ENCODE measurements around the gene ZNF76. TPM values are rescaled to one million over a fixed set of nuclear protein-coding genes. Genes with fewer than 3 reads are reported as not detected.

Gene ZNF76
- total and polyA plus RNA-seq, 2 of the 13 experiments (the other 11 are each of a cell fraction or from before 2014, with no cell fraction given), result 13.2 to 26.4 TPM

DNA sequence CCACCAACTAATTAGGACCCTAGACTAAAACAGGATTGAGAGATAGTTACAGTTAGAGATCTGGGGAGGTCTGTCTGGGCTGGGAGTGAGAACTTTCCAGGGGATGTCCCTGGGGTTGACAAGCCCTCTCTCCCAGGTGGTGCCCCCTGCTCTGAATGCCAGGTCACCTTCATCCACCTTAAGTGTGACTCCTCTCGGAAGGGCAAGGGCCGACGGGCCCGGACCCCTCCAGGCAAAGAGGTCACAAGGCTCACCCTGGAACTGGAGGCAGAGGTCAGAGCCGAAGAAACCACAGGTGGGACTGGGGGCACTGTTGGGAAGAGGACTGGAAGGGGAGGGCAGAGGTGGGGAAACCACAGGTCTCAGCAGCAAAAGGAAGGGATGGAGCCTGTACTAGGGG is 17.0 kb upstream of the ZNF76 start:
- H3K27ac ChIP-seq (ENCODE audit: extremely low read length, insufficient read depth, low read length), result no peak overlapping the region
- TF ChIP-seq ZNF468 (CRISPR knock-in tag; IDR thresholded peaks at IDR 0.05) (no peak), SP140L (CRISPR knock-in tag; IDR thresholded peaks at IDR 0.05; ENCODE audit: borderline replicate concordance) (no peak), TBL1XR1 (IDR thresholded peaks at IDR 0.05; ENCODE audit: borderline replicate concordance, low read length, partially characterized antibody) (no peak), ZNF354B (CRISPR knock-in tag; IDR thresholded peaks at IDR 0.05) (no peak), TOE1 (CRISPR knock-in tag; IDR thresholded peaks at IDR 0.05) (no peak), ZNF780A (CRISPR knock-in tag; IDR thresholded peaks at IDR 0.05) (no peak), HNRNPH1 (optimal IDR thresholded peaks at IDR 0.05; ENCODE audit: low read depth, low read length) (no peak), SCMH1 (CRISPR knock-in tag; IDR thresholded peaks at IDR 0.05; ENCODE audit: borderline replicate concordance) (no peak), KDM4B (CRISPR knock-in tag; IDR thresholded peaks at IDR 0.05) (no peak), HNRNPUL1 (IDR thresholded peaks at IDR 0.05; ENCODE audit: low read depth, low read length) (no peak)
- TF ChIP-seq, protein P1, sequence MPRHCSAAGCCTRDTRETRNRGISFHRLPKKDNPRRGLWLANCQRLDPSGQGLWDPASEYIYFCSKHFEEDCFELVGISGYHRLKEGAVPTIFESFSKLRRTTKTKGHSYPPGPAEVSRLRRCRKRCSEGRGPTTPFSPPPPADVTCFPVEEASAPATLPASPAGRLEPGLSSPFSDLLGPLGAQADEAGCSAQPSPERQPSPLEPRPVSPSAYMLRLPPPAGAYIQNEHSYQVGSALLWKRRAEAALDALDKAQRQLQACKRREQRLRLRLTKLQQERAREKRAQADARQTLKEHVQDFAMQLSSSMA (CRISPR knock-in tag; IDR thresholded peaks at IDR 0.05), result no peak
- in situ Hi-C loops (cut with HindIII; ENCODE audit: extremely low pct_ligation_motif_present, low pct_unique_long_range_greater_than_20kb), result loop anchor here (5.0 kb wide), 1 partner anchor 95 kb away; no protein-coding TSS in a partner anchor

More for the DNA sequence above, 17.0 kb upstream of the ZNF76 start:
- Histone ChIP-seq H3K9me3 (ENCODE audit: low read length) (no peaks in the 10 kb centered on the region), H3K27me3 (ENCODE audit: control insufficient read depth in 1 of 2, insufficient read depth in 2 of 2, low read length in 2 of 2) (no peaks in the 10 kb centered on the region), H3K4me1 (ENCODE audit: insufficient read depth, low read length) (no peaks in the 10 kb centered on the region), H2AFZ (ENCODE audit: low read length) (no peak overlapping the region), H4K20me1 (ENCODE audit: insufficient read depth, low read length) (peaks cover 7% of the 10 kb centered on the region; the same call in 1 of the 2 replicates), H3K4me3 (replicated peaks in 1 of 3; ENCODE audit: insufficient read depth in 1 of 3, low read depth in 2 of 3, low read length in 3 of 3) (no peak overlapping the region), H3K4me2 (ENCODE audit: low read depth, low read length) (no peak overlapping the region), H3K79me2 (ENCODE audit: insufficient read depth, low read length) (no peaks in the 10 kb centered on the region), H3K36me3 (replicated peaks in 1 of 2; ENCODE audit: control insufficient read depth in 1 of 2, insufficient read depth in 2 of 2, low read length in 2 of 2) (peaks cover 0 to 6% of the 10 kb centered on the region in 2 experiments; a peak in 3 of 5 replicates), H3K9ac (ENCODE audit: insufficient read depth, low read depth, low read length) (no peak overlapping the region)
- intact Hi-C loops (cut with micrococcal nuclease; ENCODE audit: unreplicated experiment), result no loop called here
- POLR2A ChIA-PET, result interaction anchor here (1.5 kb wide), 1 partner anchor 16 kb away, joined by 3 read pairs; no protein-coding TSS in a partner anchor
- CTCF ChIA-PET (ENCODE audit: low intra/inter-chr PET ratio, low total read pairs), result interaction anchor here (0.6 kb wide), 1 partner anchor 1047 kb away, joined by 3 read pairs; no protein-coding TSS in a partner anchor
- BruUV-seq (replicated peaks), result no TSS peak
- FAIRE-seq, result no peak
- ATAC-seq, result no peak
- WGBS (ENCODE audit: low lambda C conversion rate), result 95% methylated on average over 5 of the region's 5 CpGs
- DNase-seq (ENCODE audit: low spot score), result no peak
